Activated CD4-positive, alpha-beta T cell treated with anti-CD3 and anti-CD28 coated beads, Interleukin-2, amount 50 U/mL, for 1 hour (primary cell): Measurements from ENCODE around the gene MYO1D.

ENCODE experiments used
- DNase-seq: peaks from one replicate; pipeline ENCODE4 v3.0.0-alpha.2; 2020

The MYO1D gene

DNA sequence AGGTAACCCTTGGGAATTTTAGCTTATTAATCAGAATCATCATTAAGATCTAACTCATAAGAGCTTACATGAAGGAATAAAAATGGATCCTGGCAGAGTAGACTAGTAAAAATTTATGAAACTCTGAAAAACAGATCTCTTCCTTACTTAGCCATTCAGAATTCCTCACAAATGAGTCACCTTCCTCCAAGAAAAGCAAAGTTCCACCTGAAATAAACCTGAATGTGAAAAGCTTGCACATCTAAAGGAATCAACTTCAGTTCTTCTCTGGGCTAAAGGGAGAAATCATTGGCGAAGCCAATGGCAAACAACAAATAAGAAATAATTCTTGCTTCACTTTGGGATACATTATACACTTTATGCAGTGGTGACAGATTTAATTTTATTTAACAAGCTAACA lies 22.7 kb downstream of the MYO1D start:
- DNase-seq = no peak

DNA sequence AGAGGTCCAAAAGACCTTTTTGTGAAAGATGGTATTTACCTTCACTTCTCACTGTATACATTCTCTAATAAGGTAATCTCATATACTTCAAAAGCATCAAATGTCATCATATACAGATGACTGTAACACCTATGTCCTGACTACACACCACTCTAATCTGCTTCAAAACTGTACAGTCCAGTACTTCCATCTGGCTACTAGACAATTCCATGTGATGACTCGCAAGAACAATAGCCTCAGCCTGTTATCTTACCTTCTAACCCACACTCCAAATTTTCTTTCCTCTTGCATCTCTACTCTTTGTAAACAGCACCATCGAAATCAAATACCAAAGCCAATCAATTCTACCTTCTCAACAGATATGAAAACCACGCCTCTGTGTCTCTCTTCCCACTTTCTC lies 24.1 kb downstream of the MYO1D start:
- DNase-seq = no peak

DNA sequence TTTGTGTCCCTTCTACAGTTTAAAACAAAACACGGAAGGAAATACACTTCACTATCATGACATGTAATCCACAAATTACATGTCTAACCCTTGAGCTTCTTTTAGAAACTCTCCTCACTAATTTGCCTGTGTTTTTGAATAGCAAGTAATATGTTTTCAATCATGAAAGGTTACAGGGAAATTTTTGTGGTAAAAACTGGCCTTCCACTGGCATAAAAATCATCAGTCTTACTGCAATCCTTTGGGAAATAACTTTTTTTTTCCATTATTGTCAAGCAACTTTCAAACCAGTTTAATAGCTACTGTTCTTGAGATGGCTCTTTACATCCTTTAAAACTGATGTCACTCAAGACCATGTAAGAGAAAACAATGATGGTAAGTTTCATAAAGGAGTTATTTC lies 27.0 kb downstream of the MYO1D start:
- no peak for DNase-seq

DNA sequence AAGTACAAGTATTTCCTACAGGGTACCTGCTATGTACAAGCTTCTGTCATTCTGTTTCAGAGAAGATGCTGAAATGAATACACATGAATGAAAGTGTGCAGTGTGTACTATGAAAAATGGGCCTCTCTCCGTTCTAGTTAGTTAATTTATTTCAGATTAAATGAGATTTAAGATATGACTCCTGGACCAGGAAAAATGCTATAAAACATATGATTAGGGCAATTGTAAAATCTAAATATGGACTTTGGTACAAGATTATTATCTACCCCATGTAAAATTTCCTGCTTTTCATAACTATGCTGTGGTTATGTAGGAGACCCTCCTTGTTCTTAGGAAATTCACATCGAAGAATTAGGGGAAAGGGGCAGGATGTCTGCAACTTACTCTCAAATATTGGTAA lies 28.9 kb downstream of the MYO1D start:
- DNase-seq = no peak

DNA sequence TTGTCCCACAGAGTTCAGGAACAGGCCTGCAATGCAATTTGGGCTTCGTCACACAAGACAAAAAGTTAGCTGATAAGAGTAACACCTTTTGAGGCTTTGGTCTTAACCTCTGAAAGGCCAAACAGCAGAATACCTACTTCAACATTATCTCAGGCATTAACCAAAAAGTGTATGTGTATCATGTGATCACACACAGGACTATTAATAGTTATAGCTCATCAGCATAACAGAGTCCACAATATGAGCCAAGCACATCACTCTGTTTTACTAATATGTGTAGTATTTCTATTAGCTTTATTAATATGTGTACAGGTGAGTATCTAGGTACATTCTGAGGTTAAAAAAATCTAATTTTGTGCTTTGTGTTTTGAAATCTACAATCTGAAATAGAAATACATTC lies 30.8 kb downstream of the MYO1D start:
- no peak for DNase-seq

DNA sequence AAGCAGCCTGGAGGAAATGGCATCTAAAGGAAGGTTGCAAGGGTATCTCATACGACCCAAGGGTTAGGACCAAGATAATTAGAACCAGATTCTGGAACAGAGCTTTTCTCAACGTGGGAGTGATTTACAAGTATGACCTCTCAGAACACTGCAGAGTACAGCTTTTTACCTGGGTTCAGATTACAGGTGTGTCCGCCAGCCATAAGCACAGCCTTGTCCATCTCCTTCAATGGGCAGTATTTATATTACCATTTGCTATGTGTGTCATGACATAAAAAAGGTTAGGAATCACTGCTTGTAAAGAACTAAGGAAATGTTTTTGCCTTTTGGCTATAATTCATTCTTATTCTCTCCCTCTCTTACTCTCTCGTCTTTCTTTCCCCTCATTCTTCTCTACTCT lies 36.7 kb downstream of the MYO1D start:
- DNase-seq = no peak

DNA sequence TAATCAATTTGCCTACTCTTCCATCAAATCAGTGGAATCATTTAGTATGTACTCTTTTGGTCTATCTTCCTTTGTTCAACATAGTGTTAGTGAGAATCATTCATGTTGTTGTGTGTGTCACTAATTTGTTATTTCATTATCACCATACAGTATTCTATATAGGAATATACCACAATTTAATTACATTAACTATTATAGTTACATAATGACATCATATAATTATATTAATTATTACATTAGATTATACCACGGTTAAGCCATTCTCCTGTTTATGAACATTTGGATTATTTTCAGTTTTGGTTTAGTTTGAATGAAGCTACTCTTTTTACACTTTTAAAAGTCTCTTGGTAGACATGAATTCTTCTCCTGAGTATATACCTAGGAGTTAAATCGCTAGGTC lies 40.4 kb downstream of the MYO1D start:
- DNase-seq = no peak

DNA sequence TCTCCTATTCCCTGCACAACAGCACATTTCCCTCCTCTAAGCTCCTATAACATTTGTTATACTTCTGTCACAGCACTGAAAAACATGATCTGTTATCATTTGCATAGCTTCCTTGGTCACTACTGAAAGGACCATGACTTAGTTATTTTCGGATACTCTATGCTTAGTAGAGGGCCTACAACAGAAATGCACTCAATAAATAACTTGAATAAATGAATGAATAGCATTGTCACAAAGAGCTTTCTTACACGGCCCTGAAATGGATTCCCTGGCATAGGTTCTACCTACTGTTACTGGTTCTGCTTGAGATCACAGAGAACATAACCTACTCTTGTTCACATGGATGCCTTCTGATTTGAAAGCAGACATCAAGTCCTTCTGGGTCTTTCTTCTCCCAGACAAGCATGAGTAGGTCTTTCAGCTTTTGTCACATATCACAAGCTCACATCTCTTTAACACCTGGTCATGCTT lies 41.6 kb downstream of the MYO1D start:
- DNase-seq = no peak

DNA sequence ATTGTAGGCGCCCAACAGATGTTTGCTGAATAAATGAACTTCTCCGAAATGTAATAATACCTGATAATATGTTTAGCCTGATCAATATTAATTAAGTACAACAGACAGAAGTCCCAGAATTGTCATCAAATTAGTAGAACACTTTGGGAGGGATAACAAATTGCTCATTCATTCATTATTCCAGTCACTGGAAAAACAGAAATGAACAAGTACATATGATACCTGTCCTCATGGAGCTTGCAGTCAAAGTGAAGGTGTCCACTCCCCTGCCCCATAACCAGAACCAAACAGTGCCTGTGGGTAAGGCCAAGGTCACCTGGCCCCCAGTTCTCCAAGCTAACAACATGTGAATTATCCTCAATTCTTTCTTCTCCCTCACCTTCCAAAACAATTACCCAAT lies 42.8 kb downstream of the MYO1D start:
- no peak for DNase-seq

DNA sequence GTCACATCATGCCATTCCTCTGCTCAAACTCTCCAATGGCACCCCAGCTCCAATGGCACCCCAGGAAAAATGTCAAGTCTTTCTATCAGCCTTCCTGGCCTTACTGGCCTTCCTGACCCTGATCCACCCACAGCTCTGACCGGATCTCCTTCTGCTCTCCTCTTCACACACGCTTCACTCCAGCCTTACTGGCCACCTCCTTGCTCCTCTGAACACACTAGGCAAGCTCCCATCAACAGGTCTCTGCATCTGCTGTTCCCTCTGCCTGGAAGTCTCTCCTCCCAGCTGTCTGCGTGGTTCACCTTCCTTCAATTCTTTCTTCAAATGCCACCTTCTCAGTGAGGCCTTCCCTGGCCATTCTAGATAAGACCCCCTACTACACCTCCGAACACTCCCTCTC lies 43.4 kb downstream of the MYO1D start:
- DNase-seq = no peak

DNA sequence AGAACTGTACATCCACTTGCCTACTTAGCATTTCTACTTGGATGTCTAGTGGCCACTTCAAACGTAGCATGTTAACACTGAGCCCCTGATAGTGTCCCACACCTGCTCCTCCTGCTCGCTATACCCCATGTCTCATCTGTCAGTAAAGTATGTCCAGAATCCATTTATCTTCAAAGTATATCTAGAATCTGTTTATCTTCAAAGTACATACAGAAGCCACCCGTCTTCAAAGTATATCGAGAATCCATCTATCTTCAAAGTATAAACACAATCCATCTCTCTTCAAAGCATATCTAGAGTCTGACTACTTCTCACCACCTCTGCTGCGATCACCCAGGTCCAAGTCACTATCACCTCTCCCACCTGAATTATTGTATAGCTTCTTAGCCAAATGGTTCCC lies 43.8 kb downstream of the MYO1D start:
- no peak for DNase-seq

DNA sequence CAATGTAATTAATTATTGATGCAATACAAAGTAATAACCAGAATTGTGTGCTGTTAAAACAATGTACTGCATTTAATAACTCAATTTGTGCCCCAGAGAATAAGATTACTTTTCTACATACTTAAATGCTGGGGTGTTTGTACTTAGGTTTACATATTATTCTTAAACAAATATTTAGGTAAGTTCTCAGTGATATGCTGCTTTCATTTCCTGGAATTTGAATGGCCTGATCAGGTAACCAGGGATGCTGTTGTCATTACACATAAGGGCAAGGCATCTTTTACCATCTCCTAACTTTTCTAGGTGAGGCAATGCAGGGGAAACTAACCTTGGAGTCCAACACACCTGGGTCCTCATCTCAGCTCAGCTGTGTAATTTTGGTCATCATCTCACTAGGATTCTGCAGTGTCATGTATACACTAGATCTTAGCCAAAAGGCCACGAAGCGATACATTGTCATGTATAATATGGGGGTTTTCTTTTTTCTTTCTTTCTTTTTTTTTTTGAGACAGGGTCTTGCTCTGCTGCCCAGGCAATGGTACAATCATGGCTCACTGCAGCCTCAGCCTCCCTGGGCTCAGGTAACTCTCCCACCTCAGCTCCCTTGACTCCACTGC lies 45.2 kb downstream of the MYO1D start:
- no peak for DNase-seq

DNA sequence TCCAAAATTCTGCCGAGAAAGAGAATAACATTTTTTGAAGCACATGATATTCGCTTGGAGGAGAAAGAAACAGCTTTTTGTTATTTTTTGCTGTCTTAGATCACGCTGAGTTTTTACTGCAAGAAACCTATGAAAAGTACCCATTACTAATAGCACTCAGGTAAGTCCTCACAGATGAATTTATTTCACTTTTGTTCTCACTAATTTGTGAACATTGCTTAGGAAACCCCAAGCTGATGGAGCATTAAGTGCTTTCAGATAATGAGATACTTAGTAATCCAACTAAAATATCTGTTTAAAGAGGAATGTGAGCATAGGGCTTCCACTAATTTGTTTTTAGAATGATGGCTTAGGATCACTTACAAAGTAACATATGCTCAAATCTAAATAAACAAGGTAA lies 45.7 kb downstream of the MYO1D start:
- no peak for DNase-seq

DNA sequence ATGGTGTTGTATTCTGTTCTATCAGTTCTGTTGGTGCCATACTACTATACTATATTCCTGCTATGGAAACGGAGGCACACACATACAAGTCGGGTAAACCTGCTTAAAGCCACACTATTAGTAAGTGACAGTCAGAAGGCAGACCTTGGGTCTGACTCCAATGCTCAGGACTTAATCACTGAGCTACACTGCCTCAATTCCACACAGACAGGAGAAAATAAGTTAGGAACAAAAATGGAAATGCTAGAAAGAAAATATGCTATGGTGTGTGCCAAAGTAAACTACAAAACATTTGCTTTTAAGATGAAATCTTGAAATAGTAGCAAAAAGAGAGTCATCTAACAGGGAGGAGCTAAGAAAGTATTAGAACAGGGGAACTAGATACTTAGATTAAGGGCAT lies 48.1 kb downstream of the MYO1D start:
- DNase-seq = no peak

DNA sequence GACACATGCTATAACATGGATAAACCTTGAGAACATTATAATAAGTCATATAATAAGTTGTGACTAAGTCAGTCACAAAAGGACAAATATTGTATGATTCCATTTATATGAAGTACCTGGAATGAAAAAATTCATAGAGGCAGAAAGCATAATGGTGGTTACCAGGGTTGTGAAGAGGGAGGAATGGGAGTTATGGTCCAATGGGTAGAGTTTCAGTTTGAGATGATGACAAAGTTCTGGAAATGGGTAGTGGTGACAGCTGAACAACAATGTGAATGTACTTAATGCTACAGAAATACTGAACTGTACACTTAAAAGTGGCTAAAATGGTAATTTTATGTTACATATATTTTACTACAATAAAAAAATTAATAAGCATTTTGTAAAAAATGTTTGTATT lies 49.7 kb downstream of the MYO1D start:
- DNase-seq = no peak

DNA sequence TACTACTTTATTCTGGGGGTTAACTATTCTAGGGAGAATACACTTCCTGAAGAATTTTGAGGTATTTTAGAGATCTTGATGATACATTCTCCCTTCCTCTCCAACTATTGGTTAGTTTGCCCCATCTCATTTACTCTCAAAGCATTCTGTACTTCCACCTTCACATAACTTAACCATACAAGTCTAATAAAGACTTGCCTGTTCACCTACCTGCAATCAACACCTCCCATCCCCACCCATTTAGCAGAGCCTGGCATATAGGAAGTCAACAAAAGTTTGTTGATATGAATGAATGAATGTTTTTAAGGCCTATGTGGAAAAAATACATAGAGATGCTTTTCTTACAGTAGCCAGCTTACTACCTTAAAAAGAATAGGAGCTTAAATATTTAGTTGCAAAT lies 50.8 kb downstream of the MYO1D start:
- no peak for DNase-seq

DNA sequence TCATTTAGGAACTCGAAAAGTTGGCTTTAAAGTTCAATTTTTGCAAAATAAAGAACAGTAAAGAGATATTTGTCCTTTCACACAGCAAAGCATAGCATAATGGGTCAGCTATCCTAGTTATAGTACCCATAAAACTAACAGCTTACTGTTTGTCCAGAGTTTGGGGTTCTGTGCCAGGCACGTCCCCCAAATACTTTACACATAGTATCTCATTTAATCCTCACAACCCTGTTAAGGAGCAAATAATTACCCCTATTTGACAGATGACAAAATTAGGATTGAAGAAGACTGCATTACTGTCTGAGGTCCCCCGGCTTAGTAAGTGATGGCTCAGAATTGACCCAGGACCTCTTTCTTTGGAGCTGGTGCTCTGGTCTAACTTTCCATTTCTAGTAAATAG lies 52.6 kb downstream of the MYO1D start:
- no peak for DNase-seq

DNA sequence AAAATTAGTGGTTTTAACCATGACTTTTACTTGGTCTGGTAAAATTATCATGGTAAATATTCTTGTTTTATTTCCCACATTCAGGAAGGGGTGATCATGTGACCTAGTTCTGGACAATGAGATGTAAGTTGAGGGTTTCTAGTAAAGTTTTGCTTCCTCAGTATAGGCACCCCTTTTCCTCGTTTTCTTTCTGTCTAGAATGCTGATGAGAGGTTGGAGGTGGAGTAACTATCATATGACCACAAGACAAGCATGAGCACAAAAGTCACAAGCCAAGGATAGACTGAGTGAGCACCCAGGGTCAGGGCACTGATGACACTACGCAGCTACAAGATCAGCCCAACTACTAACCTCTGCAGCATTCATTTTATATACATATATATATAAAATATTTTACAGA lies 53.9 kb downstream of the MYO1D start:
- DNase-seq = no peak

DNA sequence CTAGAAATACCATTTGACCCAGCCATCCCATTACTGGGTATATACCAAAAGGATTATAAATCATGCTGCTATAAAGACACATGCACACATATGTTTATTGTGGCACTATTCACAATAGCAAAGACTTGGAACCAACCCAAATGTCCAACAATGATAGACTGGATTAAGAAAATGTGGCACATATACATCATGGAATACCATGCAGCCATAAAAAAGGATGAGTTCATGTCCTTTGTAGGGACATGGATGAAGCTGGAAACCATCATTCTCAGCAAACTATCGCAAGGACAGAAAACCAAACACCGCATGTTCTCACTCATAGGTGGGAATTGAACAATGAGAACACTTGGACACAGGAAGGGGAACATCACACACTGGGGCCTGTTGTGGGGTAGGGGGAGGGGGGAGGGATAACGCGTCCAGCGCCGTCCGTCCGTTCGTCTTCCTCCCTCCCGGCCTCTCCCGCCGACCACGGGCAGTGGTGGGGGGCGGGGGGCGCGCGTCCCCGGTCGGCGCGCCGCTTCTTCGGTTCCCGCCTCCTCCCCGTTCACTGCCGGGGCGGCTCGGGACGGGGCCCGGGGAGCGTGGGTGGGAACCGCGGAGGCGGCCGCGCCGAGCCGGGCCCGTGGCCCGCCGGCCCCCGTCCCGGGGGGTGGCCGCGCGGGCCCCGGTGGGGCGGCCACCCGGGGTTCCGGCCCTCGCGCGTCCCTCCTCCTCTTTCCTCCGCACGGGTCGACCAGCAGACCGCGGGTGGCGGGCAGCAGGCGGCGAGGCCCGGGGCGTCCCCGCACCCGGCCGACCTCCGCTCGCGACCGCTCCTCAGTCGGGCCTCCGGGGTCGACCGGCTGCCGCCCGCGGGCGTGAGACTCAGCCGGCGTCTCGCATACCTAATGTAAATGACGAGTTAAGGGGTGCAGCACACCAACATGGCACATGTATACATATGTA lies 54.7 kb downstream of the MYO1D start:
- peak; percentile 3 for DNase-seq

DNA sequence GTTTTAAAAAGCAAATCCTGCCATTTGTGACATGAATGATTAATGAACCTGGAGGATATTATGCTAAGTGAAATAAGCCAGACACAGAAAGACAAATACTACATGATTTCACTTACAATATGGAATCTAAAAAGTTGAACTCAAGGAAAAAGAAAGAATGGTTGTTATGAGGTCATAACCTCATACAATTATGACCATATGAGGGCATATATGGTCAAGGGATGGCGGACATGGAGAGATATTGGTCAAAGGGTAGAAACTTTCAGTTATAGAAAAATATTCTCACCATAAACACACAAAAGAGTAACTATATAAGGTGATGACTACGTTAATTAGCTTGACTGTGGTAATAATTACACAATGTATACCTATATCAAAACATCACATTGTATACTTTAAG lies 56.5 kb downstream of the MYO1D start:
- DNase-seq = no peak

DNA sequence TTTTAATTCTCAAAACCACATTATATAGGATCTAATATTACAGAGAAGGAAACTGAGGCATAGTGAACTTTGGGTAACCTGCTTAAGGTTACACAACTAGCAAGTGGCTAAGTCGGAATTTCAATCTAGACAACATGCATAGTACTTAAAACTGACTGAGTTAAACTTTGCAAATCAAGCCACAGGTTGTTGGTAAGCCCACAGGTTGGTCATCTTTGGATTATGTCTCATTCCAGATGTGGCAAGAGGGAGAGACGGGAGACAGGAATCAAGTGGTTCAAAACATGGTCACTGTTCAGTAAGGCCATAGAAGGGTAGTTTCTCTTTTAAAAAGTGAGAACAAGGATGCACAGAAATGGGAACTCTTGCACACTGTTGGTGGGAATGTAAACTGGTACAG lies 57.1 kb downstream of the MYO1D start:
- DNase-seq = no peak

DNA sequence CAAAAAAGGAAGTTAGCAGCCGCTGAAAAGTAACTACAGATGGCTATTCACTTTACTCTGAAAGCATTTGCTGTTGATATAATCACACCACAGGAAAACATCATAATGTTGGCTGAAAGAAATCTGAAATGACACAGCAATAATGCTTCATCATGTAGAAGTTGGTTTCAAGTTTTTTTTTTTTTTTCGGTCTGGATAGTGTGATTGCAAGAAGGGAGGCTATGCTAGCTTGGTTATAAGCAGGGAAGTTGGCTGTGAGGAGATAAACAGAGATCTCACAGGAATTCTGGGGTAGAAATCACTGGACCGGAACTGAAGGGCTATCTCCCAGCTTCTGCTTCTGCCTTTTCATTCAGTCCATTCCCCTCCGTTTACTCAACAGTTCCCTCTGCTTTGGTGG lies 57.9 kb downstream of the MYO1D start:
- DNase-seq = no peak

DNA sequence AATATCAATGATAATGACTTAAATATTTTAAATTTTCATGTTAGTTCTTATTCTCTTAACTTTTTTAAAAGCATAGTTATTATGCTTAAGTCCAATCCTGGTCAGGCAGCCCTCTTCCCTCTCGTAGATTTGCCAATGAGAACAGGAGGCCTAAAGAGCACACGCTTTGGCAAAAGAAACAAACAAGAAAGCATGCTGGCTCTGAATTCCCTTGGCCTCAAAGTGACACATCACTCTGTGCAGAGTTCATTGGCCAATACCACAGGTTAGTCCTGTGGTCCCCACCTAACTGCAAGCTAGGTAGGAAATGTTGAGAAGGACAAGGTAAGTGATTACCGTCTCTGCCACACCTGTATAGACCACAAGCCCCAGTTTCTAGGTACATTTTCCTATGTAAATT lies 61.5 kb downstream of the MYO1D start:
- DNase-seq = no peak

DNA sequence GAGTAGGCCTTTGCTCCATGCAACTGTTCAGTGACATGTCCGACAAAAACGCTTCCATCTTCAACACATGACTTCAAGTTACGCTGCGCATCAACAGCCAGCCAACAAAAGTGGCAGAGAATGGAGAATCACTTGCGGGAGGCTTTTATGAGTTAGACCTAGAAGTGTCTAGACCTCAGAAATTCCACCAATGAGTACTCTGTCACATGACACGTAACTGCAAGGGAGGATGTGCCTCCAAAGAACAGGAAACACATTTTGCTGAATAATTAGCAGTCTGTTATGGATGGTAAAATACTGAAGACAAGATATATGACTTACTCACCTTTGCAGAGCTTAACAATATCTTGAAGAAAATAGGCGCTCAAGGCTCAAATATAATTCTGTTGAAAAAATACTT lies 62.1 kb downstream of the MYO1D start:
- DNase-seq = no peak

DNA sequence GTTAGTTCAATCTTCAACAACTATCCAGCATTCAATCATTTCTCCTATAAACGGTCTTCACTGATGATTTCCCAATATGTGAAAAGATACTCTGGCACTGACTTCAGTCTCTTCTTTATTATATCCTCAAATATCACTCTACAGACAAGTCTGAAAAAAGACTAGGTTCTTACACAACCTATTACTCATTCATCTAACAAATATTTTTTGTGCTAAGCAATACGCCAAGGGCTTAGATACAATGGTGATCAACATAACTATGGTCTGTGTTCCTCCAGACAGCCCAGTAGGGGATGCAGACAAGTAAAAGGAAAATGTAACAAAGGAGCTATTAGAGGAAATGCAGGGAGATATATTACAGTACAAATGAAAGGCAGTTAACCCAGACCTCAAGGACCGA lies 63.9 kb downstream of the MYO1D start:
- no peak for DNase-seq
